ENCODE measurements around the gene GLE1.

Gene GLE1

GRCh38 chr9:128554155-128554862 lies 49.8 kb downstream of the GLE1 start:
- peaks cover 62% of the 10 kb centered on the region for H3K4me1 ChIP-seq (ENCODE audit: low read depth, poor library complexity, severe bottlenecking)
- H3K4me2 ChIP-seq: peak overlapping the region; percentile 57
- no peak overlapping the region for H3K27ac ChIP-seq
- H3K4me3 ChIP-seq (IDR thresholded peaks at IDR 0.05; ENCODE audit: insufficient read depth, low read depth, low read length): no peak overlapping the region
- no peaks in the 10 kb centered on the region for H3K36me3 ChIP-seq (ENCODE audit: insufficient read depth)
- no peak overlapping the region for H3K9ac ChIP-seq
- H4K20me1 ChIP-seq (ENCODE audit: insufficient read depth): no peaks in the 10 kb centered on the region
- H3K27me3 ChIP-seq (ENCODE audit: insufficient read depth, low read depth): no peaks in the 10 kb centered on the region
- H3K79me2 ChIP-seq (ENCODE audit: insufficient read depth, low read depth): peaks cover 49% of the 10 kb centered on the region
- TF ChIP-seq CTCF (conservative IDR thresholded peaks at IDR 0.05; ENCODE audit: low read depth, low read length): no peak
- no peak overlapping the region for H2AFZ ChIP-seq (ENCODE audit: low read depth)

GRCh38 chr9:128555180-128555721 lies 50.7 kb downstream of the GLE1 start:
- peak overlapping the region; percentile 57; the same call in 1 of the 2 replicates for H3K4me2 ChIP-seq
- no peak overlapping the region for H2AFZ ChIP-seq (ENCODE audit: low read depth)
- H3K79me2 ChIP-seq (ENCODE audit: insufficient read depth, low read depth): peaks cover 58% of the 10 kb centered on the region
- H3K4me3 ChIP-seq (IDR thresholded peaks at IDR 0.05; ENCODE audit: insufficient read depth, low read depth, low read length): no peak overlapping the region
- no peak for TF ChIP-seq CTCF (conservative IDR thresholded peaks at IDR 0.05; ENCODE audit: low read depth, low read length)
- H3K9ac ChIP-seq: no peak overlapping the region
- H3K4me1 ChIP-seq (ENCODE audit: low read depth, poor library complexity, severe bottlenecking): peaks cover 67% of the 10 kb centered on the region
- H4K20me1 ChIP-seq (ENCODE audit: insufficient read depth): no peaks in the 10 kb centered on the region
- no peak overlapping the region for H3K27ac ChIP-seq
- no peaks in the 10 kb centered on the region for H3K27me3 ChIP-seq (ENCODE audit: insufficient read depth, low read depth)
- no peaks in the 10 kb centered on the region for H3K36me3 ChIP-seq (ENCODE audit: insufficient read depth)

- Histone ChIP-seq H4K20me1 (ENCODE audit: insufficient read depth) (no peaks in the 10 kb centered on the region), H3K4me1 (ENCODE audit: low read depth, poor library complexity, severe bottlenecking) (peaks cover 67% of the 10 kb centered on the region), H3K27me3 (ENCODE audit: insufficient read depth, low read depth) (no peaks in the 10 kb centered on the region), H3K79me2 (ENCODE audit: insufficient read depth, low read depth) (peaks cover 66% of the 10 kb centered on the region), H3K4me2 (peak overlapping the region; percentile 38; the same call in 1 of the 2 replicates), H3K9ac (no peak overlapping the region), H3K4me3 (IDR thresholded peaks at IDR 0.05; ENCODE audit: insufficient read depth, low read depth, low read length) (no peak overlapping the region), H2AFZ (ENCODE audit: low read depth) (no peak overlapping the region), H3K27ac (no peak overlapping the region), H3K36me3 (ENCODE audit: insufficient read depth) (no peaks in the 10 kb centered on the region)
- no peak for TF ChIP-seq CTCF (conservative IDR thresholded peaks at IDR 0.05; ENCODE audit: low read depth, low read length)
Measured at GRCh38 chr9:128556276-128556675, 51.8 kb downstream of the GLE1 start.

GRCh38 chr9:128556926-128557634 lies 52.6 kb downstream of the GLE1 start:
- Histone ChIP-seq H3K36me3 (ENCODE audit: insufficient read depth) (no peaks in the 10 kb centered on the region), H3K9ac (no peak overlapping the region), H3K4me2 (peak overlapping the region; percentile 38), H2AFZ (ENCODE audit: low read depth) (no peak overlapping the region), H3K27me3 (ENCODE audit: insufficient read depth, low read depth) (no peaks in the 10 kb centered on the region), H3K79me2 (ENCODE audit: insufficient read depth, low read depth) (peaks cover 72% of the 10 kb centered on the region), H3K4me3 (IDR thresholded peaks at IDR 0.05; ENCODE audit: insufficient read depth, low read depth, low read length) (no peak overlapping the region), H3K27ac (no peak overlapping the region; the same call in 1 of the 2 replicates), H3K4me1 (ENCODE audit: low read depth, poor library complexity, severe bottlenecking) (peaks cover 62% of the 10 kb centered on the region), H4K20me1 (ENCODE audit: insufficient read depth) (no peaks in the 10 kb centered on the region)
- TF ChIP-seq CTCF (conservative IDR thresholded peaks at IDR 0.05; ENCODE audit: low read depth, low read length): no peak

Data from KMS-11 (cell line).